Measurements from ENCODE around the gene PAF1. TPM values are rescaled to one million over a fixed set of nuclear protein-coding genes. Genes with fewer than 3 reads are reported as not detected.

The PAF1 gene
- total and polyA plus RNA-seq, 2 of the 13 experiments (the other 11 are each of a cell fraction or from before 2014, with no cell fraction given): 30.2 to 31.1 TPM

GRCh38 chr19:39409208-39410016 is 18.5 kb upstream of the PAF1 start (continued):
- TF ChIP-seq, protein P1, sequence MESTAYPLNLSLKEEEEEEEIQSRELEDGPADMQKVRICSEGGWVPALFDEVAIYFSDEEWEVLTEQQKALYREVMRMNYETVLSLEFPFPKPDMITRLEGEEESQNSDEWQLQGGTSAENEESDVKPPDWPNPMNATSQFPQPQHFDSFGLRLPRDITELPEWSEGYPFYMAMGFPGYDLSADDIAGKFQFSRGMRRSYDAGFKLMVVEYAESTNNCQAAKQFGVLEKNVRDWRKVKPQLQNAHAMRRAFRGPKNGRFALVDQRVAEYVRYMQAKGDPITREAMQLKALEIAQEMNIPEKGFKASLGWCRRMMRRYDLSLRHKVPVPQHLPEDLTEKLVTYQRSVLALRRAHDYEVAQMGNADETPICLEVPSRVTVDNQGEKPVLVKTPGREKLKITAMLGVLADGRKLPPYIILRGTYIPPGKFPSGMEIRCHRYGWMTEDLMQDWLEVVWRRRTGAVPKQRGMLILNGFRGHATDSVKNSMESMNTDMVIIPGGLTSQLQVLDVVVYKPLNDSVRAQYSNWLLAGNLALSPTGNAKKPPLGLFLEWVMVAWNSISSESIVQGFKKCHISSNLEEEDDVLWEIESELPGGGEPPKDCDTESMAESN (CRISPR knock-in tag; conservative IDR thresholded peaks at IDR 0.05): peak; percentile 73; the same call in 1 of the 2 replicates
- TF ChIP-seq FOXO1 (CRISPR knock-in tag; IDR thresholded peaks at IDR 0.05) (no peak; the same call in 1 of the 2 replicates), DDIT3 (CRISPR knock-in tag; IDR thresholded peaks at IDR 0.05) (no peak), RBM39 (IDR thresholded peaks at IDR 0.05; ENCODE audit: low read depth, low read length, poor library complexity, severe bottlenecking) (no peak), XRCC5 (optimal IDR thresholded peaks at IDR 0.05; ENCODE audit: low read length) (no peak), SMARCE1 (IDR thresholded peaks at IDR 0.05; ENCODE audit: borderline replicate concordance) (no peak), UBTF (CRISPR knock-in tag; IDR thresholded peaks at IDR 0.05) (no peak), GTF2F1 (IDR thresholded peaks at IDR 0.05; ENCODE audit: low read length) (no peak), ZNF800 (CRISPR knock-in tag; IDR thresholded peaks at IDR 0.05) (no peak), RERE (CRISPR knock-in tag; IDR thresholded peaks at IDR 0.05; ENCODE audit: low read depth) (no peak)
- TF ChIP-seq, protein P2, sequence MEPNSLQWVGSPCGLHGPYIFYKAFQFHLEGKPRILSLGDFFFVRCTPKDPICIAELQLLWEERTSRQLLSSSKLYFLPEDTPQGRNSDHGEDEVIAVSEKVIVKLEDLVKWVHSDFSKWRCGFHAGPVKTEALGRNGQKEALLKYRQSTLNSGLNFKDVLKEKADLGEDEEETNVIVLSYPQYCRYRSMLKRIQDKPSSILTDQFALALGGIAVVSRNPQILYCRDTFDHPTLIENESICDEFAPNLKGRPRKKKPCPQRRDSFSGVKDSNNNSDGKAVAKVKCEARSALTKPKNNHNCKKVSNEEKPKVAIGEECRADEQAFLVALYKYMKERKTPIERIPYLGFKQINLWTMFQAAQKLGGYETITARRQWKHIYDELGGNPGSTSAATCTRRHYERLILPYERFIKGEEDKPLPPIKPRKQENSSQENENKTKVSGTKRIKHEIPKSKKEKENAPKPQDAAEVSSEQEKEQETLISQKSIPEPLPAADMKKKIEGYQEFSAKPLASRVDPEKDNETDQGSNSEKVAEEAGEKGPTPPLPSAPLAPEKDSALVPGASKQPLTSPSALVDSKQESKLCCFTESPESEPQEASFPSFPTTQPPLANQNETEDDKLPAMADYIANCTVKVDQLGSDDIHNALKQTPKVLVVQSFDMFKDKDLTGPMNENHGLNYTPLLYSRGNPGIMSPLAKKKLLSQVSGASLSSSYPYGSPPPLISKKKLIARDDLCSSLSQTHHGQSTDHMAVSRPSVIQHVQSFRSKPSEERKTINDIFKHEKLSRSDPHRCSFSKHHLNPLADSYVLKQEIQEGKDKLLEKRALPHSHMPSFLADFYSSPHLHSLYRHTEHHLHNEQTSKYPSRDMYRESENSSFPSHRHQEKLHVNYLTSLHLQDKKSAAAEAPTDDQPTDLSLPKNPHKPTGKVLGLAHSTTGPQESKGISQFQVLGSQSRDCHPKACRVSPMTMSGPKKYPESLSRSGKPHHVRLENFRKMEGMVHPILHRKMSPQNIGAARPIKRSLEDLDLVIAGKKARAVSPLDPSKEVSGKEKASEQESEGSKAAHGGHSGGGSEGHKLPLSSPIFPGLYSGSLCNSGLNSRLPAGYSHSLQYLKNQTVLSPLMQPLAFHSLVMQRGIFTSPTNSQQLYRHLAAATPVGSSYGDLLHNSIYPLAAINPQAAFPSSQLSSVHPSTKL (CRISPR knock-in tag; IDR thresholded peaks at IDR 0.05): no peak

All from HepG2 (cell line).